HG03039 (cell line): ENCODE data around the gene GNAI1.

ENCODE experiments used
- ATAC-seq: cut with Tn5 transposase; IDR thresholded peaks from one replicate; pipeline ENCODE4 v1.9.1; 2021; ENCODE audit warnings: mild to moderate bottlenecking, moderate library complexity; ENCODE audit not compliant: unreplicated experiment

GNAI1 gene

GRCh38 chr7:80134536-80135308 lies at the start of gene GNAI1:
Gene GNAI1, plus strand, starts transcription at chr7:80134831. Its CDS starts 330 bp downstream, at chr7:80135161.
- no peak for ATAC-seq

GRCh38 chr7:80087051-80087770 lies 47.4 kb upstream of the GNAI1 start:
- no peak for ATAC-seq

DNA sequence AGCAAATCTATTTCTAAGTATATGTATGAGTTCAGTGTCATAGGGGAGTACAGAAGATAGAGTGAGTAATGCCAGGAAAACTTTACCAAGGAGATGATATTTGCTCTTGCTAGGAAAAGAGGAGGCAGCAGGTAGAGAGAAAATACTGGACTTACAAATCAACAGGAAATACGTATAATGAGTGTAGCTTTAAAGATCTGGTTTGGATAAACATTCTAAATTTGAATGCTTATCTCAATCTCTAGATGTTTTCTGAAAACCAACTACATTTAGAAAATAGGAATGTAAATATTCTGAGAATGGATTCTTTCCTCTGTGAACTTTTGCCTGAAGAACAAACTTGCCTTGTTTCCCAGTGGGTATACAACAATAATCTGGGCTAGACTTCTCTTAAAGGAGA lies 46.9 kb upstream of the GNAI1 start:
- ATAC-seq, result no peak

GRCh38 chr7:80088705-80089104 lies 45.9 kb upstream of the GNAI1 start:
- ATAC-seq, result no peak

GRCh38 chr7:80089366-80089765 lies 45.3 kb upstream of the GNAI1 start:
- no peak for ATAC-seq

- ATAC-seq, result no peak
Measured at GRCh38 chr7:80093349-80093748, 41.3 kb upstream of the GNAI1 start.

DNA sequence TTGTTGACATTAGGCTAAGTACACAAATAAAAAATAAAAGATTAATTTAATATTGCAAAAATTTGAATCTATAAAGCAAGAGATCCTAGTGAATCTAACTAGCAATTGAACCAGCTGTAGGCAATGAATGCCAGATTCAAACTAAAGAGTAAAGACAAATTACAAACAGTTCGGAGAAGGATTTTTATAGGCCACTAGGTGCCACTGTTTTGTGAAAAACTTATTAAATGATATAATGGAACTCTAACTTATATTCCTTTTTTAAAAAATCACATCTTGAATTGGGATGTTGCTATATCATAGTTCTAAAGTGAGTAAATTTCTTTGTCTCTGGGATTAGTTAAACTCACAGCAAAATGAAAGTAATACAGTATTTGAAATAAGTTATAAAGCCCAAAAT lies 39.1 kb upstream of the GNAI1 start:
- no peak for ATAC-seq

GRCh38 chr7:80097756-80098155 lies 36.9 kb upstream of the GNAI1 start:
- ATAC-seq, result no peak

- no peak for ATAC-seq
Measured at GRCh38 chr7:80098795-80099194, 35.8 kb upstream of the GNAI1 start.

- no peak for ATAC-seq
Measured at GRCh38 chr7:80100254-80100653, 34.4 kb upstream of the GNAI1 start.

DNA sequence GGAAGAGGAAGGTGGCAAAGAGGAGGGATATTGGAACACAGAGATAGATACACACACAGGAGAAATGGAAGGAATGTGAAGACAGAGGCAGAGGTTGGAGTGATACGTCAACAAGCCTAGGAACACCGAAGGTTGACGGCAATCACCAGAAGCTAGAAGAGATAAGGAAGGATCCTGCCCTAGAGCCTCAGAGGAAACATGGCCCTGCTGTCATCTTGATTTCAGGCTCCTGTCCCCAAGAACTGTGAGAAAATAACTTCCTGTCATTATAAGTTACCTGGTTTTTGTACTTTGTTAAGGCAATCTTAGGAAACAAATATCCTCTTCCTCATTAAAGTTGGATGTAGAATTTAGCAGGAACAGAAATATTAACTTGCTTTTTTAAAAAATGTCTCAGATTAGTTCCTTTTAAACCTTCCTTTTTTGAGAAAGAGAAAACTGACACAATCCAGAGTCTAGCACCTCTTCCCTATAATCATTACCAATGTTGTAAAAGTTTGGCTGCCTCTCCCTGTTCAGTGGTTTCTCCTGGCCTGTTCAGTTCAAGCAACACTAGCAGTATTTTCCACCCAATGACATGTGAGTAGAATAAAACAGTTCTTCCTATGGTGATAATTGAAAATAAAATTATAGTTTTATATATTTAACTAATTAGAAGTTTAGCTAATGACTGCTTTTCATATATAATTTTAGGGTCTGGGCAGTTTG lies 28.8 kb upstream of the GNAI1 start:
- ATAC-seq, result no peak

GRCh38 chr7:80106498-80107113 lies 28.0 kb upstream of the GNAI1 start:
- no peak for ATAC-seq

- ATAC-seq, result no peak
Measured at GRCh38 chr7:80107278-80107677, 27.4 kb upstream of the GNAI1 start.

DNA sequence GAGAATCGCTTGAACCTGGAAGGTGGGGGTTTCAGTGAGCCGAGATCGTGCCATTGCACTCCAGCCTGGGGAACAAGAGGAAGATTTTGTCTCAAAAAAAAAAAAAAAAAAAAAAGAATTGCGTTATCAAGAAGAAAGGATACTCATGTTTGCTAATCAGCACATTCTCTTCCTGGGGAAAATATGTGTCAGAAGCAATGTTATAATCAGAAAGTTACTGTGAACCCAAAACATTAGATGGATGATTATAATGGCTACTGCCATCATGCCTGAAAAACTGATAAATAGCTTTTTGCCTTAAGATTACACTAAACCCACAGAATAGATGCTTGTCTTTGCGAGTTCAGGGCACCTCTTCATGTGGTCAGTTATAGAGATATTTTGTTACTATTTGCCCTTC lies 24.3 kb upstream of the GNAI1 start:
- ATAC-seq, result no peak

GRCh38 chr7:80114159-80114558 lies 20.5 kb upstream of the GNAI1 start:
- ATAC-seq, result no peak

GRCh38 chr7:80124526-80125264 lies 9.9 kb upstream of the GNAI1 start:
- ATAC-seq, result no peak

DNA sequence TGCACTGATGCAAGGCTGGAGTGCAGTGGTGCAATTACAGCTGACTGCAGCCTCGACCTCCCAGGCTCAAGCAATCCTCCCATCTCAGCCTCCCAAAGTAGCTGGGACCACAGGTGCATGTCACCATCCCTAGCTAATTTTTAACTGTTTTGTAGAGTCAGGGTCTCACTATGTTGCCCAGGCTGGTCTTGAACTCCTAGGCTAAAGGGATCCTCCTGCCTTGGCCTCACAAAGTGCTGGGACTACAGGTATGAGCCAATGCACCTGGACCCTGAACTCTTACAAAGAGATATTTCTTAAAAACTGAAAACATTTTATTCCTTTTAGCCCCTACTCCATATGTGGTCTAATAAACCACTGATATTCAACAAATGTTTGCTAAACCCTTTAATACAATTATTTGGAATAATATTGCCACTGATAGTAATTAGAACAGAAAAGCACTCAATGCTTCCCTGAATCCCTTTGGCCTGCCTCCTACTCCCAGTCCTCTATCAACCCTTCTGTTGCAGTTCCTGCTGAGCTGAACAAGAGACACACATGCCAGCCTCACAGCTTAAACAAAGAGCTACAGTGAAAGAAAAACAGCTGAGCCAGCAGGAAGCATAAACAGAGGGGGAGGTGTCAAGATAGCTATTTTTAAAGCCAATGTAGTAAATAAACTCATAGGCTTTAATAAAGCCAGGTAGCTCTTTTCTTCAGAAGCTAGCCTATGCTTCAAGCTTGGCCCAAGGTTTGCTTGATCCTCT lies 7.0 kb upstream of the GNAI1 start:
- no peak for ATAC-seq

- ATAC-seq, result no peak
Measured at GRCh38 chr7:80128918-80129317, 5.7 kb upstream of the GNAI1 start.

DNA sequence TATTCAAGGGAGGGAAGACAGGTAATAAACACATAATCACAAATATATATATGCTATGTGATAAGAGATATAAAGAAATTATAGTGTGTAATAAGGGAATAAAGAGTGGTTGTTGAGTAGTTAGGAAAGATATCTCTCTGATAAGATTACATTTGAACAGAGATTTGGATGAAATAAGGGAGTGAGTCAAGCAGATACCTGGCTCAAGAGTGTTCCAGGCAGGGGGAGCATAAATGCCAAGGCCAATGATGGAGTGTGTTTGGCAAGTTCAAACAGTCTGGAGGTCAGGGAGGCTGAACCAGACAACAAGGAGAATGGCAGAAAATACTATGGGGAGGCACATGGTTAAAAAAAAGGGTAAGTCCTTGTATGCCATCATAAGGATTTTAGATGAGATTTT lies 4.8 kb upstream of the GNAI1 start:
- ATAC-seq, result no peak
